C4-2B (cell line): ENCODE results near the gene FGD5.

Experiments used
- ZFX ChIP-seq: fragments of 450-650 bp; IDR thresholded peaks from 2 replicates; pipeline ENCODE4 v1.6.1; 2017
- TF ChIP-seq, protein P1 (sequence below): fragments of 450-650 bp; conservative IDR thresholded peaks from 2 replicates; pipeline ENCODE4 v1.5.1; 2017; ENCODE audit warnings: mild to moderate bottlenecking

DNA sequence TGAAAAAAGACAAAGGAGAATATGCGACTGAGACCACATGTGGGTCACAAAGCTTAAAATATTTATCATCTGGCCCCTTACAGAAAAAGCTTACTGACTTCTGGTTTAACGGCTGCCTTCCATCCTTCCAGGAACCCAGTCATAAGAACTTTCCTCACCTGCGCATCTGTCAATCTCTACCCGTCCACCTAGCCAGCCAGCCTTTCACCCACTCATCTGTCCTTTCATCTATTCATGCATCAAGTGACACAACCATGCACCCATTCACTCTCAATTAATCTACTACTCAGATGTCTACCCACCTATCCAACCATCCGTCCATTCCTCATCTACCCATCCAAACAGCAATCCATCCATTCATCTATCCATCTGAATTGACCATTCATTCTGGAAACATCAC lies 64.5 kb downstream of the FGD5 start:
- TF ChIP-seq, protein P1, sequence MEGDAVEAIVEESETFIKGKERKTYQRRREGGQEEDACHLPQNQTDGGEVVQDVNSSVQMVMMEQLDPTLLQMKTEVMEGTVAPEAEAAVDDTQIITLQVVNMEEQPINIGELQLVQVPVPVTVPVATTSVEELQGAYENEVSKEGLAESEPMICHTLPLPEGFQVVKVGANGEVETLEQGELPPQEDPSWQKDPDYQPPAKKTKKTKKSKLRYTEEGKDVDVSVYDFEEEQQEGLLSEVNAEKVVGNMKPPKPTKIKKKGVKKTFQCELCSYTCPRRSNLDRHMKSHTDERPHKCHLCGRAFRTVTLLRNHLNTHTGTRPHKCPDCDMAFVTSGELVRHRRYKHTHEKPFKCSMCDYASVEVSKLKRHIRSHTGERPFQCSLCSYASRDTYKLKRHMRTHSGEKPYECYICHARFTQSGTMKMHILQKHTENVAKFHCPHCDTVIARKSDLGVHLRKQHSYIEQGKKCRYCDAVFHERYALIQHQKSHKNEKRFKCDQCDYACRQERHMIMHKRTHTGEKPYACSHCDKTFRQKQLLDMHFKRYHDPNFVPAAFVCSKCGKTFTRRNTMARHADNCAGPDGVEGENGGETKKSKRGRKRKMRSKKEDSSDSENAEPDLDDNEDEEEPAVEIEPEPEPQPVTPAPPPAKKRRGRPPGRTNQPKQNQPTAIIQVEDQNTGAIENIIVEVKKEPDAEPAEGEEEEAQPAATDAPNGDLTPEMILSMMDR: no peak
- no peak for TF ChIP-seq ZFX
